ENCODE measurements around the gene KRT10. TPM values are rescaled to one million over a fixed set of nuclear protein-coding genes. Genes with fewer than 3 reads are reported as not detected.

Gene KRT10
- total RNA-seq, 1 experiment from 2014 or later: 28.4 TPM

GRCh38 chr17:40795019-40795667 lies 27.3 kb downstream of the KRT10 start:
- Histone ChIP-seq H2AK5ac (ENCODE audit: insufficient read length, low read length) (no peak overlapping the region), H3K14ac (ENCODE audit: insufficient read depth, low read length) (no peak overlapping the region), H3T11ph (ENCODE audit: low read length) (no peak overlapping the region), H3K18ac (ENCODE audit: insufficient read length, low read depth, low read length) (no peak overlapping the region), H3K27me3 (ENCODE audit: insufficient read depth, low read length) (no peaks in the 10 kb centered on the region), H3K23me2 (ENCODE audit: insufficient read length, low read depth, low read length, poor library complexity, severe bottlenecking) (no peaks in the 10 kb centered on the region), H3K4ac (ENCODE audit: low read depth, low read length) (no peak overlapping the region), H3K4me1 (ENCODE audit: insufficient read depth, low read length) (no peaks in the 10 kb centered on the region), H2BK12ac (ENCODE audit: insufficient read length, low read depth, low read length) (no peak overlapping the region), H3K27ac (ENCODE audit: insufficient read length, low read depth, low read length) (no peak overlapping the region), H4K20me1 (ENCODE audit: control insufficient read depth, insufficient read depth, insufficient read length) (no peaks in the 10 kb centered on the region), H3K9me3 (ENCODE audit: control insufficient read depth, low read depth, low read length) (no peaks in the 10 kb centered on the region), H4K5ac (ENCODE audit: insufficient read length, low read depth, low read length) (no peak overlapping the region), H4K8ac (replicated peaks; ENCODE audit: insufficient read length, low read depth, low read length) (no peak overlapping the region), H3K23ac (ENCODE audit: insufficient read length, low read depth, low read length) (no peak overlapping the region), H2BK5ac (ENCODE audit: insufficient read length, low read length) (no peak overlapping the region), H2BK20ac (ENCODE audit: low read depth, low read length, poor library complexity, severe bottlenecking) (no peak overlapping the region), H2BK15ac (ENCODE audit: low read depth, low read length) (no peak overlapping the region), H3K4me2 (ENCODE audit: insufficient read depth, insufficient read length, low read length) (no peak overlapping the region), H3K79me1 (ENCODE audit: insufficient read depth, low read depth, low read length, poor library complexity, severe bottlenecking) (no peaks in the 10 kb centered on the region), H2BK120ac (ENCODE audit: low read depth, low read length, poor library complexity, severe bottlenecking) (no peak overlapping the region), H2AFZ (ENCODE audit: low read length) (no peak overlapping the region), H3K79me2 (ENCODE audit: insufficient read depth, low read length) (no peaks in the 10 kb centered on the region), H3K56ac (ENCODE audit: insufficient read length, low read depth, low read length) (no peak overlapping the region), H3K9ac (ENCODE audit: extremely low read depth, insufficient read length, low read length) (no peak overlapping the region), H4K91ac (ENCODE audit: insufficient read length, low read depth, low read length) (no peak overlapping the region)
- no peak for DNase-seq
- Mint-ChIP-seq H3K9me3 (no peaks in the 10 kb centered on the region), H3K36me3 (ENCODE audit: insufficient read depth in 1 of 3, low read depth in 3 of 3) (no peaks in the 10 kb centered on the region), H3K4me1 (no peaks in the 10 kb centered on the region; a peak in 1 of 4 replicates), H3K4me3 (no peak overlapping the region), H3K27ac (no peak overlapping the region), H3K27me3 (ENCODE audit: low read depth) (peaks cover 27% of the 10 kb centered on the region)
- TF ChIP-seq CTCF (conservative IDR thresholded peaks at IDR 0.05): no peak
- no CpG with 5 or more reads among the region's 10 CpGs for WGBS (ENCODE audit: extremely low coverage, insufficient read length, low lambda C conversion rate)

Measured in H9 (cell line).